NCI-H524 (cell line): ENCODE data around the gene MAP3K7CL.
"Not testable (repeated sequence)": the region's sequence is repeated elsewhere in the genome, so short reads cannot be mapped to it uniquely, and the experiment has no call there.

ENCODE experiments used
- DNase-seq, 2 experiments: peaks; one replicate each; lab custom pipeline; 2025; lab: John Stamatoyannopoulos, UW

MAP3K7CL gene

DNA sequence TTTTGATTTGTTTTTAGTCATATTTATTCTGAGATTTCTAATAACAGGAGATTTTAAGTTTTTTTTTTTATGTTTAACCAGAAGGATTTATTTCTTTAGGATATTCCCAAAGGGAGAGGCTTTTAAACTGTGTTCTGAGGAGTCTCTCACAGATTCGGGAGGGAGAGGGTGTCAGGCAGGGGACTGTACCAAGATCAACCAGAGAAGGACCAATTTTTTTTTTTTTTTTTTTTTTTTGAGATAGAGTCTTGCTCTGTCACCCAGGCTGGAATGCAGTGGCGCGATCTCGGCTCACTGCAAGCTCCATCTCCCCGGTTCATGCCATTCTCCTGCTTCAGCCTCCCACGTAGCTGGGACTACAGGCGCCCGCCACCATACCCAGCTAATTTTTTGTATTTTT, 37.0 kb downstream of the MAP3K7CL start:
- not testable (repeated sequence) for DNase-seq

GRCh38 chr21:29168891-29169315, 38.5 kb downstream of the MAP3K7CL start:
- DNase-seq, result no peak

DNA sequence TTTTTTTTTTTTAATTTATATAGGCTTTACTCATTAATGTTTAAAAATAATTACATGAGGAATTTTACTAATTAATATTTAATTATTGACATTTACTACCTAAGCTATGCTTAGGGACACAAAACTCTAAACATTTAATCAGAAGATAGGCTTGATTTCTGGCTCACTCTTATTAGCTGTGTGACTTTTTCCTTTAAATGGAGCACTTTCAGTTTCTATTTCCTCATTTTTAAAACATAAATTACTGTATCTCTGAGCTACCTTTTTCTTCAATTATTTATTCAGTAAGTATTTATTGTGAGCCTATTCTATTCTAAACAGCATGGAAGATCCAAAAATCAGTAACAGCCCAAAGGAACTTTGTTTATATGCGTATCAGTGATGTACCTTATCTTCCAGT, 40.5 kb downstream of the MAP3K7CL start:
- no peak for DNase-seq

GRCh38 chr21:29172282-29172681, 41.8 kb downstream of the MAP3K7CL start:
- DNase-seq, result no peak

DNA sequence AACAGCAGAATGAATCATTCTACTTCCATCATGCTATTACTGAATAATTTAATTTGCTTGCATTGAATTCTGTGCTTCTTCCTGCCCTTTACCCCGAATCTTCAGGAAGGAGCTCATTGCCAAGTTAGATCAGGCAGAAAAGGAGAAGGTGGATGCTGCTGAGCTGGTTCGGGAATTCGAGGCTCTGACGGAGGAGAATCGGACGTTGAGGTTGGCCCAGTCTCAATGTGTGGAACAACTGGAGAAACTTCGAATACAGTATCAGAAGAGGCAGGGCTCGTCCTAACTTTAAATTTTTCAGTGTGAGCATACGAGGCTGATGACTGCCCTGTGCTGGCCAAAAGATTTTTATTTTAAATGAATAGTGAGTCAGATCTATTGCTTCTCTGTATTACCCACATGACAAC, 44.2 kb downstream of the MAP3K7CL start:
- no peak for DNase-seq

DNA sequence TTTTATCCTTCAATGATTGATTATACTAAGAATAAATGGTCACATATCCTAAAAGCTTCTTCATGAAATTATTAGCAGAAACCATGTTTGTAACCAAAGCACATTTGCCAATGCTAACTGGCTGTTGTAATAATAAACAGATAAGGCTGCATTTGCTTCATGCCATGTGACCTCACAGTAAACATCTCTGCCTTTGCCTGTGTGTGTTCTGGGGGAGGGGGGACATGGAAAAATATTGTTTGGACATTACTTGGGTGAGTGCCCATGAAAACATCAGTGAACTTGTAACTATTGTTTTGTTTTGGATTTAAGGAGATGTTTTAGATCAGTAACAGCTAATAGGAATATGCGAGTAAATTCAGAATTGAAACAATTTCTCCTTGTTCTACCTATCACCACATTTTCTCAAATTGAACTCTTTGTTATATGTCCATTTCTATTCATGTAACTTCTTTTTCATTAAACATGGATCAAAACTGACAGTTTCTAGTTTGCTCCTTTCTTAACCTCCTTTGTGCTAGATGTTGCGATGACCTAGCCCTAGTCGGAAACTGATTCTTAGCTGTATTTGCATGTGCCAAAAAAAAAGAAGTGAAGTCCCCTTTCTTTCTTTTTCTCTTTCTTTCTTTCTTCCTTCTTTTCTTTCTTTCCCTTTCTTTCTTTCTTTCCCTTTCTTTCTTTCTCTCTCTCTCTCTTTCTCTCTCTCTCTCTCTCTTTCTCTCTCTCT, 45.1 kb downstream of the MAP3K7CL start:
- no peak for DNase-seq

GRCh38 chr21:29176471-29177120, 46.2 kb downstream of the MAP3K7CL start:
- DNase-seq, result no peak

DNA sequence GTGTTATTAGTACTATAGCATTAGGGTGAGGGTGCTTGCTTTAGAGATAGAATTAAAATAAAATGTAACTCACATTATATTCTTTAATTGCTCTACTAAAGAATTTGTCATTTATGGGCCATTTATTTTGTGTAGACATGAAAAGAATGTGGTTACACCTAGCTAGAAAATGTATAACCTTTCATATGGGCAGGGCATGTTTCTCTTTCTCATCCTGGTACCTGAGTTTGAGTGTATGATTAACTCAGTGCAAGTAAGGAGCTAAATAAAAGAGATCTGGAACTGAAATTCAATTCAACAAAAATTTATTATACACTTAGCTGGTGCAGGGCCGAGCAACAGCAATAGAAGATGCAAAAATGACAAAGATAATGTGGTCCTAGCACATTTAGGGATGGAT, 47.4 kb downstream of the MAP3K7CL start:
- no peak for DNase-seq

GRCh38 chr21:29178926-29179325, 48.5 kb downstream of the MAP3K7CL start:
- no peak for DNase-seq

- no peak for DNase-seq
Measured at GRCh38 chr21:29179503-29179902, 49.1 kb downstream of the MAP3K7CL start.

- no peak for DNase-seq
Measured at GRCh38 chr21:29181799-29182470, 51.5 kb downstream of the MAP3K7CL start.

GRCh38 chr21:29182691-29183092, 52.2 kb downstream of the MAP3K7CL start:
- DNase-seq, result no peak

GRCh38 chr21:29184037-29184436, 53.6 kb downstream of the MAP3K7CL start:
- no peak for DNase-seq

- no peak for DNase-seq
Measured at GRCh38 chr21:29185172-29185571, 54.7 kb downstream of the MAP3K7CL start.

DNA sequence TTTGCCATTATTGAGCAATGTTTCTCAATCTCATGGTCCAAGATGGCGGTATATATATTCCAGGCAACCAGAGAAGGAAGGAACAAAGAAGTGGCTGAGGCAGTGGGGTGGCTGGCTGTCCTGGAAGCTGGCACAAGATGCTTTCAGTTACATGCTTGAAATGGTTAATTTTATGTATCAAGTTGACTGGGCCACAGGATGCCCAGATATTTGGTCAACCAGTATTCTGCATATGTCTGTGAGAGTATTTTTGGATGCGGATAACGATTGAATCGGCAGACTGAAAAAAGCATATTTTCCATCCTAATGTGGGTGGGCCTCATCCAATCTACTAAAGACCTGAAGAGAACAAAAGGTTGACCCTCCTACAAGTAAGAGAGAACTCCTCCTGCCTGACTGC, 55.2 kb downstream of the MAP3K7CL start:
- no peak for DNase-seq

DNA sequence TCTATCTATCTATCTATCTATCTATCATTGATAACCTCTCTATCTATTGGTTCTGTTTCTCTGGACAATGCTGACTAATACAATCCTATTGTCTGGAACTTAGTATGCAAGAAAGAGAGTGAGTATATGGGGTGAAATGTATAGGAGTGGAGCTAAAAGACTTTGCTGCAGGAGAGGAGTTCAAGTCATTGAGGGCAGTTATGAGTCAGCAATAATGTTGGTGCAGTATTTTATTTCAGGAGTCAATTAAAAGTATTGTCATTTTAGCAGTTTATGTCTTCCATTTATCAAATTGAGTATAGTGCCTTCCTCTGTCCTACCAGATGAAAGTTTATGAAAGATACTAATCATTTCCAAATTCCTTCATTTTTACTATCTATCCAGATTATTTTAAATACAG, 55.8 kb downstream of the MAP3K7CL start:
- DNase-seq, result no peak

DNA sequence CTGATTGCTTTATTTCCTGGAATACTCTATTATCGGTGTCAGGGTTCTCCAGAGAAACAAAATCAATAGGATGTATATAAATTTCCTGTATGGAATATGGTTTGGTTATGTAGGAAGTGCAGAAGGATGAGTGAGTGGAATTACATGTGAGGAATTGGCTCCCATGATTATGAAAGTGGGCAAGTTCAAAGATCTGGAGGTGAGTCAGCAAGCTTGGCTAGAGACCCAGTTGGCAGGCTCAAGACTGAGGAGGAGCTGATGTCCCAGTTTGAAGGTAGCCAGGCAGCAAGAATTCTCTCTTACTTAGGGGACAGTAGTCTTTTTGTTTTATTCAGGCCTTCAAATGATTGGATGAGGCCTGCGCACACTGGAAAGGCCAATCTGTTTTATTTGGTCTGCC, 57.5 kb downstream of the MAP3K7CL start:
- DNase-seq, result no peak

GRCh38 chr21:29189353-29189752, 58.9 kb downstream of the MAP3K7CL start:
- no peak for DNase-seq

GRCh38 chr21:29190923-29191331, 60.5 kb downstream of the MAP3K7CL start:
- DNase-seq, result no peak

GRCh38 chr21:29193072-29193471, 62.6 kb downstream of the MAP3K7CL start:
- DNase-seq, result peak; percentile 13 to 53

GRCh38 chr21:29193901-29194300, 63.5 kb downstream of the MAP3K7CL start:
- DNase-seq, result no peak

GRCh38 chr21:29194342-29194741, 63.9 kb downstream of the MAP3K7CL start:
- no peak for DNase-seq

- no peak for DNase-seq
Measured at GRCh38 chr21:29194847-29195246, 64.4 kb downstream of the MAP3K7CL start.
